OCI-LY1 (cell line): ENCODE results near the gene ADGRG3.

ENCODE experiments used
- CTCF ChIP-seq: fragments of 200-600 bp; sonication (generic), shearing (Covaris generic); IDR thresholded peaks from 2 replicates; pipeline ENCODE4 v1.5.1; 2017; ENCODE audit warnings: mild to moderate bottlenecking, antibody characterized with exemption, low read length, moderate library complexity, mixed read lengths
- EZH2 ChIP-seq: fragments of 200-600 bp; sonication (generic), shearing (Covaris generic); IDR thresholded peaks from 2 replicates; pipeline ENCODE4 v1.8.0; 2017; ENCODE audit warnings: borderline replicate concordance, mixed run types, mild to moderate bottlenecking, antibody characterized with exemption, low read length, moderate library complexity, mixed read lengths

GRCh38 chr16:57698812-57699405, 30.8 kb downstream of the ADGRG3 start:
- TF ChIP-seq CTCF (no peak), EZH2 (no peak)
